H1 (cell line): ENCODE measurements around the gene PDE4B. TPM values are rescaled to one million over a fixed set of nuclear protein-coding genes. Genes with fewer than 3 reads are reported as not detected.

Source experiments
- CTCF ChIA-PET: fragments of 300-600 bp; sonication (Branson Sonifier 250); formaldehyde crosslinking; loops from one replicate; lab custom pipeline; 2021; ENCODE audit not compliant: partially characterized antibody; lab: Charles Lee
- POLR2A ChIA-PET: fragments of 300-600 bp; sonication (Branson Sonifier 250); formaldehyde crosslinking; loops from one replicate; lab custom pipeline; 2021; ENCODE audit warnings: inconsistent platforms; ENCODE audit not compliant: partially characterized antibody; lab: Charles Lee
- DNase-seq, 2 experiments: peaks; one replicate each; pipeline versions ENCODE4 v3.0.0 to v3.0.0-alpha.2; 2010 to 2022; ENCODE audit warnings: low spot score in 2 of 2, low read depth in 1 of 2, mixed read lengths in 1 of 2
- FAIRE-seq: peaks from 2 replicates; lab custom pipeline; 2011; peaks lifted over from hg19 to GRCh38; lab: Jason Lieb, UNC
- H2AFZ ChIP-seq: 2 replicates; pipeline ENCODE4 v1.8.1; 2012; ENCODE audit warnings: low read length, inconsistent platforms
- H2AK5ac ChIP-seq: 2 replicates; pipeline ENCODE4 v1.6.1; 2013; ENCODE audit warnings: low read depth, low read length
- H2BK120ac ChIP-seq: replicated peaks from 2 replicates; pipeline ENCODE3; 2013; ENCODE audit warnings: low read depth, low read length, inconsistent platforms
- H2BK12ac ChIP-seq: 2 replicates; pipeline ENCODE4 v1.6.1; 2013; ENCODE audit warnings: low read depth, low read length
- H2BK15ac ChIP-seq: 2 replicates; pipeline ENCODE4 v1.6.1; 2013; ENCODE audit warnings: low read length
- H2BK20ac ChIP-seq: 2 replicates; pipeline ENCODE4 v1.6.1; 2013; ENCODE audit warnings: low read length
- H2BK5ac ChIP-seq: 2 replicates; pipeline ENCODE4 v1.6.1; 2013; ENCODE audit warnings: low read depth, low read length
- H3K14ac ChIP-seq: 2 replicates; pipeline ENCODE4 v1.6.1; 2013; ENCODE audit warnings: inconsistent platforms; ENCODE audit not compliant: insufficient read length
- H3K18ac ChIP-seq: 2 replicates; pipeline ENCODE4 v1.6.1; 2013; ENCODE audit warnings: low read length; ENCODE audit errors: extremely low read depth
- H3K23ac ChIP-seq: 2 replicates; pipeline ENCODE4 v1.6.1; 2013; ENCODE audit warnings: inconsistent platforms; ENCODE audit not compliant: insufficient read length
- H3K23me2 ChIP-seq: 2 replicates; pipeline ENCODE4 v1.6.1; 2013; ENCODE audit warnings: low read depth, low read length
- H3K27ac ChIP-seq: 2 replicates; pipeline ENCODE4 v1.6.1; 2011; ENCODE audit warnings: low read depth, low read length, inconsistent platforms
- H3K27me3 ChIP-seq, 4 experiments: replicated peaks in 1 of 4; 1 replicate in 1 of 4; 2 replicates in 3 of 4; pipeline versions ENCODE4 v1.6.1 to v1.8.1; 2011 to 2013; ENCODE audit warnings: low read length in 3 of 4, mild to moderate bottlenecking in 3 of 4, inconsistent platforms in 2 of 4, mixed read lengths in 2 of 4, moderate library complexity in 1 of 4; ENCODE audit not compliant: control insufficient read depth in 3 of 4, insufficient read depth in 3 of 4; ENCODE audit errors: extremely low read depth in 1 of 4
- H3K36me3 ChIP-seq, 4 experiments: 2 replicates each; pipeline versions ENCODE4 v1.6.1 to v1.8.1; 2011 to 2013; ENCODE audit warnings: mild to moderate bottlenecking in 4 of 4, low read length in 3 of 4, moderate library complexity in 2 of 4, control low read depth in 1 of 4, inconsistent platforms in 1 of 4; ENCODE audit not compliant: insufficient read depth in 4 of 4, control insufficient read depth in 2 of 4
- H3K4ac ChIP-seq: replicated peaks from 2 replicates; pipeline ENCODE3; 2013; ENCODE audit warnings: low read length, low read depth, mixed read lengths, inconsistent platforms; ENCODE audit not compliant: insufficient read length
- H3K4me1 ChIP-seq, 4 experiments: replicated peaks in 1 of 4; 1 replicate in 1 of 4; 2 replicates in 3 of 4; pipeline versions ENCODE4 v1.6.1 to v1.8.1; 2011 to 2013; ENCODE audit warnings: low read length in 3 of 4, inconsistent platforms in 2 of 4, mixed read lengths in 1 of 4; ENCODE audit not compliant: insufficient read depth in 4 of 4, control insufficient read depth in 3 of 4
- H3K4me2 ChIP-seq, 2 experiments: 2 replicates each; pipeline versions ENCODE4 v1.6.1 to v1.8.1; 2011 to 2013; ENCODE audit warnings: low read depth in 2 of 2, low read length in 2 of 2, control low read depth in 1 of 2, inconsistent platforms in 1 of 2, mild to moderate bottlenecking in 1 of 2; ENCODE audit not compliant: insufficient read depth in 1 of 2
- H3K4me3 ChIP-seq, 4 experiments: fragments of 200-600, 300-600 bp in 1 of 4; sonication (generic), shearing (Covaris generic), sonication (Bioruptor Twin) in 1 of 4; 2 replicates each; pipeline versions ENCODE4 v1.5.1 to v1.8.1; 2011 to 2016; ENCODE audit warnings: low read length in 4 of 4, low read depth in 3 of 4, control low read depth in 2 of 4, inconsistent platforms in 2 of 4, mild to moderate bottlenecking in 2 of 4, mixed read lengths in 1 of 4, moderate library complexity in 1 of 4; ENCODE audit not compliant: insufficient read depth in 2 of 4; ENCODE audit errors: extremely low read depth in 1 of 4
- H3K56ac ChIP-seq: replicated peaks from 2 replicates; pipeline ENCODE3; 2013; ENCODE audit warnings: low read depth, mild to moderate bottlenecking, mixed read lengths, low read length, inconsistent platforms; ENCODE audit not compliant: insufficient read length
- H3K79me1 ChIP-seq: 2 replicates; pipeline ENCODE4 v1.6.1; 2013; ENCODE audit warnings: low read depth, low read length, control low read depth
- H3K79me2 ChIP-seq, 2 experiments: 2 replicates each; pipeline versions ENCODE4 v1.6.1 to v1.8.1; 2012 to 2013; ENCODE audit warnings: low read length in 2 of 2, mild to moderate bottlenecking in 2 of 2, inconsistent platforms in 1 of 2; ENCODE audit not compliant: insufficient read depth in 2 of 2, control insufficient read depth in 1 of 2
- H3K9ac ChIP-seq, 4 experiments: replicated peaks in 1 of 4; 1 replicate in 1 of 4; 2 replicates in 3 of 4; pipeline versions ENCODE4 v1.6.1 to v1.8.1; 2011 to 2013; ENCODE audit warnings: low read depth in 3 of 4, low read length in 3 of 4, control low read depth in 2 of 4, mild to moderate bottlenecking in 2 of 4, moderate library complexity in 2 of 4, inconsistent platforms in 1 of 4; ENCODE audit errors: extremely low read depth in 1 of 4
- H3K9me3 ChIP-seq, 2 experiments: 2 replicates each; pipeline versions ENCODE4 v1.6.1 to v1.8.1; 2012 to 2013; ENCODE audit warnings: mild to moderate bottlenecking in 2 of 2, moderate library complexity in 2 of 2, control low read depth in 1 of 2, inconsistent platforms in 1 of 2, low read depth in 1 of 2, low read length in 1 of 2, mixed read lengths in 1 of 2; ENCODE audit not compliant: insufficient read depth in 2 of 2
- H4K20me1 ChIP-seq, 2 experiments: replicated peaks in 1 of 2; 2 replicates each; pipeline versions ENCODE3 to v1.8.1; 2011 to 2013; ENCODE audit warnings: inconsistent platforms in 2 of 2, low read length in 2 of 2, mild to moderate bottlenecking in 1 of 2; ENCODE audit not compliant: insufficient read depth in 2 of 2, control insufficient read depth in 1 of 2
- H4K5ac ChIP-seq: 2 replicates; pipeline ENCODE4 v1.6.1; 2013; ENCODE audit warnings: low read length, low read depth, mixed read lengths, inconsistent platforms; ENCODE audit not compliant: insufficient read length
- H4K8ac ChIP-seq: 2 replicates; pipeline ENCODE4 v1.8.0; 2013; ENCODE audit warnings: mild to moderate bottlenecking, moderate library complexity, low read length, inconsistent platforms; ENCODE audit not compliant: insufficient read depth; ENCODE audit errors: extremely low read depth
- H4K91ac ChIP-seq: replicated peaks from 2 replicates; pipeline ENCODE3; 2013; ENCODE audit warnings: low read length, mixed read lengths, inconsistent platforms; ENCODE audit not compliant: insufficient read length
- POLR2A ChIP-seq, 2 experiments: IDR thresholded peaks; 1 replicate in 1 of 2; 2 replicates in 1 of 2; pipeline ENCODE4 v1.6.1; 2011; ENCODE audit warnings: low read depth in 2 of 2, low read length in 2 of 2, mild to moderate bottlenecking in 2 of 2; ENCODE audit errors: control extremely low read depth in 1 of 2
- ZNF274 ChIP-seq: IDR thresholded peaks from 2 replicates; pipeline ENCODE4 v1.7.0; 2012; ENCODE audit warnings: low read length, borderline replicate concordance; ENCODE audit errors: extremely low read depth
- polyA plus RNA-seq, 7 experiments: library from polyadenylated mRNA; depleted of rRNA in 3 of 7; stranded (reverse) in 5 of 7; unstranded in 2 of 7; fragments of >200 nt in 5 of 7; fragments of 200-250 nt in 2 of 7; gene quantifications; 1 replicate in 5 of 7; 2 replicates in 1 of 7; 4 replicates in 1 of 7; pipeline versions ENCODE4 v1.2.1 to v1.2.3, GENCODE V29; 2011 to 2013; ENCODE audit warnings: missing spikeins in 2 of 7, mixed read lengths in 2 of 7
- total RNA-seq: library from RNA; stranded (reverse); fragmentation: NEBNext Ultra II Directional; extraction: Animal tissue kit (Norgen Biotek cat#: 25700); gene quantifications from 2 replicates; pipeline ENCODE4 v1.2.1, GENCODE V29; 2021

Gene PDE4B
- total and polyA plus RNA-seq, 2 of the 8 experiments (the other 6 are each of a cell fraction or from before 2014, with no cell fraction given): 5.0 to 15.1 TPM

GRCh38 chr1:66152034-66152433 lies 359.3 kb downstream of the PDE4B start:
- H4K5ac ChIP-seq: no peak overlapping the region
- CTCF ChIA-PET: interaction anchor here (0.9 kb wide), 1 partner anchor 90 kb away, joined by 3 read pairs; no protein-coding TSS in a partner anchor
- H3K23ac ChIP-seq: no peak overlapping the region
- no peak overlapping the region for H3K14ac ChIP-seq
- H3K4me1 ChIP-seq: no peaks in the 10 kb centered on the region; a peak in 1 of 7 replicates
- no peak overlapping the region for H3K4ac ChIP-seq
- no peaks in the 10 kb centered on the region for H3K23me2 ChIP-seq
- no peak overlapping the region for H2AFZ ChIP-seq
- TF ChIP-seq ZNF274: no peak
- TF ChIP-seq POLR2A (IDR thresholded peaks at IDR 0.05; ENCODE audit: control extremely low read depth in 1 of 2, low read depth in 2 of 2, low read length in 2 of 2): no peak
- no peaks in the 10 kb centered on the region for H3K27me3 ChIP-seq
- no peak overlapping the region for H3K9ac ChIP-seq
- H2BK120ac ChIP-seq: no peak overlapping the region
- H2AK5ac ChIP-seq: no peak overlapping the region
- H4K20me1 ChIP-seq: no peaks in the 10 kb centered on the region
- H3K4me3 ChIP-seq: no peak overlapping the region
- H3K18ac ChIP-seq: no peak overlapping the region
- H3K36me3 ChIP-seq: no peaks in the 10 kb centered on the region
- H2BK12ac ChIP-seq: no peak overlapping the region
- no peak overlapping the region for H2BK5ac ChIP-seq
- H3K79me2 ChIP-seq: no peaks in the 10 kb centered on the region
- no peak overlapping the region for H4K91ac ChIP-seq
- H3K56ac ChIP-seq: no peak overlapping the region
- no peaks in the 10 kb centered on the region for H3K79me1 ChIP-seq
- no peak overlapping the region for H2BK15ac ChIP-seq
- no peak overlapping the region for H4K8ac ChIP-seq
- H3K27ac ChIP-seq: no peak overlapping the region
- H3K9me3 ChIP-seq: no peaks in the 10 kb centered on the region
- FAIRE-seq (no peak), DNase-seq (no peak)
- POLR2A ChIA-PET: no interaction called here
- no peak overlapping the region for H2BK20ac ChIP-seq
- H3K4me2 ChIP-seq: no peak overlapping the region
